Bronchial epithelial cell (primary cell): ENCODE data around the gene PAK5. TPM values are rescaled to one million over a fixed set of nuclear protein-coding genes. Genes with fewer than 3 reads are reported as not detected.

Experiments used
- DNase-seq: peaks from one replicate; pipeline ENCODE4 v3.0.0-alpha.2; 2010; ENCODE audit warnings: low read depth
- FAIRE-seq: peaks from 2 replicates; lab custom pipeline; 2011; peaks lifted over from hg19 to GRCh38; lab: Jason Lieb, UNC
- H3K27me3 ChIP-seq: 2 replicates; pipeline ENCODE4 v1.5.1; 2011; ENCODE audit warnings: low read length; ENCODE audit not compliant: control insufficient read depth, insufficient read depth
- H3K36me3 ChIP-seq: 2 replicates; pipeline ENCODE4 v1.5.1; 2011; ENCODE audit warnings: low read length; ENCODE audit not compliant: control insufficient read depth, insufficient read depth
- H3K4me3 ChIP-seq: 2 replicates; pipeline ENCODE4 v1.5.1; 2011; ENCODE audit warnings: mild to moderate bottlenecking, low read depth, low read length, control low read depth
- total RNA-seq: library from RNA; depleted of rRNA; stranded (reverse); fragments of >200 nt; gene quantifications from 2 replicates; pipeline ENCODE4 v1.2.1, GENCODE V29; 2014
- TF ChIP-seq, protein P1 (sequence below): IDR thresholded peaks from 2 replicates; pipeline ENCODE4 v1.5.1; 2011; ENCODE audit warnings: mild to moderate bottlenecking, moderate library complexity, low read length, control low read depth, inconsistent platforms; ENCODE audit not compliant: insufficient read depth, severe bottlenecking

PAK5 gene
- total RNA-seq, 1 donor from 2014 or later, result not detected

- DNase-seq (no peak), FAIRE-seq (no peak)
- Histone ChIP-seq H3K4me3 (no peak overlapping the region), H3K27me3 (no peaks in the 10 kb centered on the region), H3K36me3 (no peaks in the 10 kb centered on the region)
- TF ChIP-seq, protein P1, sequence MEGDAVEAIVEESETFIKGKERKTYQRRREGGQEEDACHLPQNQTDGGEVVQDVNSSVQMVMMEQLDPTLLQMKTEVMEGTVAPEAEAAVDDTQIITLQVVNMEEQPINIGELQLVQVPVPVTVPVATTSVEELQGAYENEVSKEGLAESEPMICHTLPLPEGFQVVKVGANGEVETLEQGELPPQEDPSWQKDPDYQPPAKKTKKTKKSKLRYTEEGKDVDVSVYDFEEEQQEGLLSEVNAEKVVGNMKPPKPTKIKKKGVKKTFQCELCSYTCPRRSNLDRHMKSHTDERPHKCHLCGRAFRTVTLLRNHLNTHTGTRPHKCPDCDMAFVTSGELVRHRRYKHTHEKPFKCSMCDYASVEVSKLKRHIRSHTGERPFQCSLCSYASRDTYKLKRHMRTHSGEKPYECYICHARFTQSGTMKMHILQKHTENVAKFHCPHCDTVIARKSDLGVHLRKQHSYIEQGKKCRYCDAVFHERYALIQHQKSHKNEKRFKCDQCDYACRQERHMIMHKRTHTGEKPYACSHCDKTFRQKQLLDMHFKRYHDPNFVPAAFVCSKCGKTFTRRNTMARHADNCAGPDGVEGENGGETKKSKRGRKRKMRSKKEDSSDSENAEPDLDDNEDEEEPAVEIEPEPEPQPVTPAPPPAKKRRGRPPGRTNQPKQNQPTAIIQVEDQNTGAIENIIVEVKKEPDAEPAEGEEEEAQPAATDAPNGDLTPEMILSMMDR, result no peak
These were observed 201.0 kb downstream of the PAK5 start for GRCh38 chr20:9637889-9638288.

GRCh38 chr20:9635750-9636149 is 203.1 kb downstream of the PAK5 start:
- no peaks in the 10 kb centered on the region for H3K27me3 ChIP-seq
- TF ChIP-seq, protein P1, result no peak
- H3K4me3 ChIP-seq, result no peak overlapping the region
- DNase-seq, result no peak
- FAIRE-seq, result no peak
- no peaks in the 10 kb centered on the region for H3K36me3 ChIP-seq

GRCh38 chr20:9634327-9634726 is 204.5 kb downstream of the PAK5 start:
- H3K27me3 ChIP-seq, result no peaks in the 10 kb centered on the region
- no peak for DNase-seq
- no peak for FAIRE-seq

GRCh38 chr20:9632991-9633390 is 205.9 kb downstream of the PAK5 start:
- no peak overlapping the region for H3K4me3 ChIP-seq
- FAIRE-seq (no peak), DNase-seq (no peak)
- no peaks in the 10 kb centered on the region for H3K27me3 ChIP-seq
- TF ChIP-seq, protein P1, result no peak
- no peaks in the 10 kb centered on the region for H3K36me3 ChIP-seq

More at GRCh38 chr20:9634327-9634726, 204.5 kb downstream of the PAK5 start:
- TF ChIP-seq, protein P1, result no peak
- Histone ChIP-seq H3K4me3 (no peak overlapping the region), H3K36me3 (no peaks in the 10 kb centered on the region)

- Histone ChIP-seq H3K36me3 (no peaks in the 10 kb centered on the region), H3K4me3 (no peak overlapping the region), H3K27me3 (no peaks in the 10 kb centered on the region)
- no peak for DNase-seq
- no peak for FAIRE-seq
- TF ChIP-seq, protein P1, result no peak
These were observed 206.6 kb downstream of the PAK5 start for GRCh38 chr20:9632265-9632664.

DNA sequence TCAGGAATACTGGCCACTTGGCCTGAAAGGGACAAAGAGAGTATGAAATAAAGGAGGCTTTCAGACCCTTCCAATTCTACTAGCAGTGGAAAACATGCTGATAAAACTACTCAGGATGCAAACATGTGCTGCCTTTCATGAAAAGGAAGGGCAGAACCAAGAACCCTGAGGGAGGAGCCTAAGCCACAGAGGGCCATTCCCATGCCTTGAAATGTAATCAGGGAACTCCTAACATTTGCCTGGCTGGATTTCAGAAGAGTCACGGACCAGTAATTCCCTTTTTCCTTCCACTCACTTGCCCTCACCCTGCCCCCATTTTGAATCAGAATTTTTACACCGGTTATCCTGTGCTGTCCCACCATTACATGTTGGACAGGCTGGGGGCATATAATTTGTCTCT is 208.3 kb downstream of the PAK5 start:
- FAIRE-seq (no peak), DNase-seq (no peak)
- TF ChIP-seq, protein P1, result no peak
- H3K27me3 ChIP-seq, result no peaks in the 10 kb centered on the region
- no peak overlapping the region for H3K4me3 ChIP-seq
- H3K36me3 ChIP-seq, result no peaks in the 10 kb centered on the region
